C4-2B (cell line): ENCODE data around the gene USP11.

ENCODE experiments used
- ZFX ChIP-seq: fragments of 450-650 bp; IDR thresholded peaks from 2 replicates; pipeline ENCODE4 v1.6.1; 2017
- TF ChIP-seq, protein P1 (sequence below): fragments of 450-650 bp; conservative IDR thresholded peaks from 2 replicates; pipeline ENCODE4 v1.5.1; 2017; ENCODE audit warnings: mild to moderate bottlenecking

DNA sequence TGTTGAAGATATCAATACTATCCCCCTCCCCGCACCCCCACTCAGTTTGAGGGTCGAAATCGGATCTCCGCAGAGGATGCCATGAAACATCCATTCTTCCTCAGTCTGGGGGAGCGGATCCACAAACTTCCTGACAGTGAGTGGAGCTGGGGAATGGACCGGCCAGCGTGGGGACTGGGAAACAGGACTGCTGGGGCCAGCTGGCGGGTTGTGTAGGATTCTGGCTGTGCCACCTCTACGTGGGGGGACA, 5.5 kb upstream of the USP11 start:
- TF ChIP-seq, protein P1, sequence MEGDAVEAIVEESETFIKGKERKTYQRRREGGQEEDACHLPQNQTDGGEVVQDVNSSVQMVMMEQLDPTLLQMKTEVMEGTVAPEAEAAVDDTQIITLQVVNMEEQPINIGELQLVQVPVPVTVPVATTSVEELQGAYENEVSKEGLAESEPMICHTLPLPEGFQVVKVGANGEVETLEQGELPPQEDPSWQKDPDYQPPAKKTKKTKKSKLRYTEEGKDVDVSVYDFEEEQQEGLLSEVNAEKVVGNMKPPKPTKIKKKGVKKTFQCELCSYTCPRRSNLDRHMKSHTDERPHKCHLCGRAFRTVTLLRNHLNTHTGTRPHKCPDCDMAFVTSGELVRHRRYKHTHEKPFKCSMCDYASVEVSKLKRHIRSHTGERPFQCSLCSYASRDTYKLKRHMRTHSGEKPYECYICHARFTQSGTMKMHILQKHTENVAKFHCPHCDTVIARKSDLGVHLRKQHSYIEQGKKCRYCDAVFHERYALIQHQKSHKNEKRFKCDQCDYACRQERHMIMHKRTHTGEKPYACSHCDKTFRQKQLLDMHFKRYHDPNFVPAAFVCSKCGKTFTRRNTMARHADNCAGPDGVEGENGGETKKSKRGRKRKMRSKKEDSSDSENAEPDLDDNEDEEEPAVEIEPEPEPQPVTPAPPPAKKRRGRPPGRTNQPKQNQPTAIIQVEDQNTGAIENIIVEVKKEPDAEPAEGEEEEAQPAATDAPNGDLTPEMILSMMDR = no peak
- TF ChIP-seq ZFX = no peak
